ENCODE results near the gene EMC10.

EMC10 gene

DNA sequence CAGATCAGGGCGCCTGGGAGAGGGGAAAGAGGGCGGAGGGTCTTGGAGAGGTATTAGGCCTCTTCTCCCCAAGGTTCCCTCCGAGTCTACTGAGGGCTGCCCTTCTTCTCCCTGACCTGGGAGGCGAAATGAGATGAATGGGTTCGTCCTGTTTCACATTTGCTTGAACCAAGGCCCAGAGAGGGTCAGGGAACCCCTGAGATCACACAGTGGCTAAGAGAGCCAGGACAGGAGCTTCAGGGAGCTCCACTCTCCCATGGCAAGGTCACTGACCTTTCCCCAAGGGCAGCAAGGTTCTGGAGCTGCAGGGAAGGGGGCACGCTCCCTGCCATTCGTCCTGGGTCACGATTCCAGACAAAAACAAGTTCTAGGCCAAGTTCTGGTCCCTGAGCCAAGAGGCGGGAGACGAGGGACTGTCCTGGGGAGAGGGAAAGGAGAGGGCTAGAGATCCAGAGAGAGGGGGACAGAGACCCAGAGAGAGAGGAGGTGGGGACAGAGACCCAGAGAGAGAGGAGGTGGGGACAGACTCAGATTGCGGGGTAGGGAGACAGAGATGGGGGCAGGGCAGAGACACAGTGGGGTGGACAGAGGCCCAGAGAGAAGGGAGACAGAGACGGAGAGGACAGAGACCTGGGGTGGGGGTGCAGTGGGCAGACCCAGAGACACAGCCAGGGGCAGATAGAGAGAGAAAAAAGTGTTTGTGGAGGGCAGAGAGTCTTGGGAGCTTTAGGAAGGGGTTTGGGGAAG, 36.9 kb downstream of the EMC10 start:
- H3K4me3 ChIP-seq (replicated peaks; ENCODE audit: insufficient read depth, low read length) = no peak overlapping the region
- no peak overlapping the region for H3K27ac ChIP-seq (replicated peaks)
- DNase-seq (ENCODE audit: low read depth in 1 of 2, low spot score in 1 of 2) = no peak
- peaks cover 8% of the 10 kb centered on the region for H3K27me3 ChIP-seq (ENCODE audit: insufficient read depth, poor library complexity, severe bottlenecking)
- TF ChIP-seq POLR2AphosphoS5 (IDR thresholded peaks at IDR 0.05; ENCODE audit: low read depth) (no peak), SPI1 (IDR thresholded peaks at IDR 0.05; ENCODE audit: borderline replicate concordance, low read depth) (no peak), GABPA (IDR thresholded peaks at IDR 0.05; ENCODE audit: low read depth) (no peak)
- TF ChIP-seq, protein P1, sequence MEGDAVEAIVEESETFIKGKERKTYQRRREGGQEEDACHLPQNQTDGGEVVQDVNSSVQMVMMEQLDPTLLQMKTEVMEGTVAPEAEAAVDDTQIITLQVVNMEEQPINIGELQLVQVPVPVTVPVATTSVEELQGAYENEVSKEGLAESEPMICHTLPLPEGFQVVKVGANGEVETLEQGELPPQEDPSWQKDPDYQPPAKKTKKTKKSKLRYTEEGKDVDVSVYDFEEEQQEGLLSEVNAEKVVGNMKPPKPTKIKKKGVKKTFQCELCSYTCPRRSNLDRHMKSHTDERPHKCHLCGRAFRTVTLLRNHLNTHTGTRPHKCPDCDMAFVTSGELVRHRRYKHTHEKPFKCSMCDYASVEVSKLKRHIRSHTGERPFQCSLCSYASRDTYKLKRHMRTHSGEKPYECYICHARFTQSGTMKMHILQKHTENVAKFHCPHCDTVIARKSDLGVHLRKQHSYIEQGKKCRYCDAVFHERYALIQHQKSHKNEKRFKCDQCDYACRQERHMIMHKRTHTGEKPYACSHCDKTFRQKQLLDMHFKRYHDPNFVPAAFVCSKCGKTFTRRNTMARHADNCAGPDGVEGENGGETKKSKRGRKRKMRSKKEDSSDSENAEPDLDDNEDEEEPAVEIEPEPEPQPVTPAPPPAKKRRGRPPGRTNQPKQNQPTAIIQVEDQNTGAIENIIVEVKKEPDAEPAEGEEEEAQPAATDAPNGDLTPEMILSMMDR (IDR thresholded peaks at IDR 0.05; ENCODE audit: insufficient read depth, low read length) = no peak
- TF ChIP-seq, protein P2, sequence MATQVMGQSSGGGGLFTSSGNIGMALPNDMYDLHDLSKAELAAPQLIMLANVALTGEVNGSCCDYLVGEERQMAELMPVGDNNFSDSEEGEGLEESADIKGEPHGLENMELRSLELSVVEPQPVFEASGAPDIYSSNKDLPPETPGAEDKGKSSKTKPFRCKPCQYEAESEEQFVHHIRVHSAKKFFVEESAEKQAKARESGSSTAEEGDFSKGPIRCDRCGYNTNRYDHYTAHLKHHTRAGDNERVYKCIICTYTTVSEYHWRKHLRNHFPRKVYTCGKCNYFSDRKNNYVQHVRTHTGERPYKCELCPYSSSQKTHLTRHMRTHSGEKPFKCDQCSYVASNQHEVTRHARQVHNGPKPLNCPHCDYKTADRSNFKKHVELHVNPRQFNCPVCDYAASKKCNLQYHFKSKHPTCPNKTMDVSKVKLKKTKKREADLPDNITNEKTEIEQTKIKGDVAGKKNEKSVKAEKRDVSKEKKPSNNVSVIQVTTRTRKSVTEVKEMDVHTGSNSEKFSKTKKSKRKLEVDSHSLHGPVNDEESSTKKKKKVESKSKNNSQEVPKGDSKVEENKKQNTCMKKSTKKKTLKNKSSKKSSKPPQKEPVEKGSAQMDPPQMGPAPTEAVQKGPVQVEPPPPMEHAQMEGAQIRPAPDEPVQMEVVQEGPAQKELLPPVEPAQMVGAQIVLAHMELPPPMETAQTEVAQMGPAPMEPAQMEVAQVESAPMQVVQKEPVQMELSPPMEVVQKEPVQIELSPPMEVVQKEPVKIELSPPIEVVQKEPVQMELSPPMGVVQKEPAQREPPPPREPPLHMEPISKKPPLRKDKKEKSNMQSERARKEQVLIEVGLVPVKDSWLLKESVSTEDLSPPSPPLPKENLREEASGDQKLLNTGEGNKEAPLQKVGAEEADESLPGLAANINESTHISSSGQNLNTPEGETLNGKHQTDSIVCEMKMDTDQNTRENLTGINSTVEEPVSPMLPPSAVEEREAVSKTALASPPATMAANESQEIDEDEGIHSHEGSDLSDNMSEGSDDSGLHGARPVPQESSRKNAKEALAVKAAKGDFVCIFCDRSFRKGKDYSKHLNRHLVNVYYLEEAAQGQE (IDR thresholded peaks at IDR 0.05; ENCODE audit: insufficient replicate concordance, low read depth) = no peak

DNA sequence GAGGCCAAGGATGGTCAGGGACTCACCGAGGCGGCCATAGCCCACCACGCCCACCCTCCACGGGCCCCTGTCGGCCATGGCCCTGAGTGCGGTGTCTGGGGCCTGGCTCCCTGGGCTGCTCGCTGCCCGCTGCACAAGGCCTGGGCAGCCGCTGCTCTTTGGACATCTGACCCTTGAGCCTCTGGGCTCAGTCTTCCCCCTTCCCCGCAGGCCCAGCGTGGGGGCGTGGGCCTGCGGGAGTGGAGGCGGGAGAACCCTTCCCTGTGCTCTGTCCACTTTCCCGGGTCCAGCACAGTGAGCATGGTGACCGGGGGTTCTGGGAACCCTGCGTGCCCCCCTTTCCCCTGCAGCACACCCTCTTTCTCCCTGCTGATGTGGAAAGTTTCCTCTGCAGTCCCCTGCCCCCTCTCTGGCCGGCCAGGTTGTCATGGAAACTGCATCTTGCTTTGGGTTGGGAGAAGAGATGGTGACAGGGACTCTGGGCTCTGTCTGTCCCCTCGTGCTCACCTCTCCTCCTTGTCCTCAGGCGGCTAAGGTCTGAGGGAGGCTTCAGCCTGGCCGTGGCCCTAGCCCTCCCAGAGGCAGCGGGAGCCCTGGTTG, 37.5 kb downstream of the EMC10 start, which contains the start of gene ASPDH:
TSS of gene ASPDH (minus strand) at position 168 of the 600 bp plus-strand sequence. CDS start at position 78, 90 bp downstream.
- Histone ChIP-seq H3K27ac (replicated peaks) (no peak within 1 kb of the TSS), H3K27me3 (ENCODE audit: insufficient read depth, poor library complexity, severe bottlenecking) (peaks cover 8% of the 10 kb centered on the region), H3K4me3 (replicated peaks; ENCODE audit: insufficient read depth, low read length) (no peak within 1 kb of the TSS)
- no peak for DNase-seq (ENCODE audit: low read depth in 1 of 2, low spot score in 1 of 2)
- TF ChIP-seq, protein P2 (IDR thresholded peaks at IDR 0.05; ENCODE audit: insufficient replicate concordance, low read depth) = no peak
- TF ChIP-seq POLR2AphosphoS5 (IDR thresholded peaks at IDR 0.05; ENCODE audit: low read depth) = no peak
- TF ChIP-seq, protein P1 (IDR thresholded peaks at IDR 0.05; ENCODE audit: insufficient read depth, low read length) = no peak
- no peak for TF ChIP-seq SPI1 (IDR thresholded peaks at IDR 0.05; ENCODE audit: borderline replicate concordance, low read depth)
- TF ChIP-seq GABPA (IDR thresholded peaks at IDR 0.05; ENCODE audit: low read depth) = no peak

DNA sequence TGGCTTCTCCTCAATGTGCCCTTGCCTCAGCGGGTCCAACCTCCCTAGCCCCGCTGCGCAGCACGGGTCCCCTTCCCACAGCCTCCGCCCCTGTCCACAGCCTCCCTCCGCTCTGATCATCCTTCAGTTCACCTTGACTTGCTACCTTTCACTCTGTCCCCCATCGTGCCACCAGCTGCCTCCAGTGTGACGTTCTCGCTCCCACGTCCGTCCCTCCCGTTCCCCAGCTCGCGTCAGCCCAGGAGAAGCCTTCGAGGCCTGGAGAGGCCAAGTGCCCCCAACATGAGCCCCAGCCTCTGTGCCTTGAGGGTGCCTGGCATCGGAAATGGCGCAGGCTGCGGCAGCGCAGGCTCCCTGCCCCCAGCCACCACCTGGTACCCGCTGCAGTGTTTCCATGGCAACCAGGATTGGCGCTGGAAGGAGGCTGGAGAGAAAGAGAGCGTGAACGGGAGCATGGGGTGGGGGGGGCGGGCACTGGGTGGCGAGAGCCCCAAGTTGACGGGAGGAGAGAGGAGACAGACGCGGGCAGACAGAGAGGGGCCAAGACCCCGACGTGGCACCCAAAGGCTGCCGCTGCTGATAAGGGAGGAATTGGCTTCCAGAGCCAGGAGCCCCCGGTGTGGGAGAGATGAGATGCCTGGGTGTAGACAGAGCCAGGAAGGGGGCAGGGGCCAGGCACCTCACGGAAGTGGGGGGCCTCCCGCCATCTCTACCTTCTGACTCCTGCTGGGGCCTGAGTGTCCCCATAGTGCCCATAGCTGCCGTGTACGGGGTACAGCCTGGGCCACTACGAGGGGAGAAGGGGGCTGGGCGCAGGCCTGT, 38.2 kb downstream of the EMC10 start:
- DNase-seq (ENCODE audit: low read depth in 1 of 2, low spot score in 1 of 2) = no peak
- Histone ChIP-seq H3K4me3 (replicated peaks; ENCODE audit: insufficient read depth, low read length) (no peak overlapping the region), H3K27me3 (ENCODE audit: insufficient read depth, poor library complexity, severe bottlenecking) (peaks cover 8% of the 10 kb centered on the region), H3K27ac (replicated peaks) (no peak overlapping the region)
- no peak for TF ChIP-seq GABPA (IDR thresholded peaks at IDR 0.05; ENCODE audit: low read depth)
- TF ChIP-seq SPI1 (IDR thresholded peaks at IDR 0.05; ENCODE audit: borderline replicate concordance, low read depth) = no peak
- no peak for TF ChIP-seq POLR2AphosphoS5 (IDR thresholded peaks at IDR 0.05; ENCODE audit: low read depth)
- TF ChIP-seq, protein P2 (IDR thresholded peaks at IDR 0.05; ENCODE audit: insufficient replicate concordance, low read depth) = no peak
- TF ChIP-seq, protein P1 (IDR thresholded peaks at IDR 0.05; ENCODE audit: insufficient read depth, low read length) = no peak

Measured in HL-60 (cell line).